H54 (cell line): ENCODE data around the gene FBXO44.

Experiments
- DNase-seq: peaks from one replicate; pipeline ENCODE4 v3.0.0; 2011; ENCODE audit warnings: low spot score, mixed read lengths; ENCODE audit not compliant: insufficient read length
- FAIRE-seq: peaks from 3 replicates; lab custom pipeline; 2011; peaks lifted over from hg19 to GRCh38; lab: Jason Lieb, UNC
- POLR2A ChIP-seq: IDR thresholded peaks from 2 replicates; pipeline ENCODE4 v1.6.1; 2011; ENCODE audit warnings: low read depth, mild to moderate bottlenecking, low read length

FBXO44 gene

GRCh38 chr1:11623702-11624101 is 31.0 kb upstream of the FBXO44 start:
- DNase-seq (no peak), FAIRE-seq (no peak)
- TF ChIP-seq POLR2A = no peak

GRCh38 chr1:11626551-11626950 is 28.1 kb upstream of the FBXO44 start:
- DNase-seq (no peak), FAIRE-seq (no peak)
- TF ChIP-seq POLR2A = no peak

- TF ChIP-seq POLR2A = no peak
- DNase-seq = no peak
- FAIRE-seq = no peak
Measured at GRCh38 chr1:11628767-11629166, 25.9 kb upstream of the FBXO44 start.

DNA sequence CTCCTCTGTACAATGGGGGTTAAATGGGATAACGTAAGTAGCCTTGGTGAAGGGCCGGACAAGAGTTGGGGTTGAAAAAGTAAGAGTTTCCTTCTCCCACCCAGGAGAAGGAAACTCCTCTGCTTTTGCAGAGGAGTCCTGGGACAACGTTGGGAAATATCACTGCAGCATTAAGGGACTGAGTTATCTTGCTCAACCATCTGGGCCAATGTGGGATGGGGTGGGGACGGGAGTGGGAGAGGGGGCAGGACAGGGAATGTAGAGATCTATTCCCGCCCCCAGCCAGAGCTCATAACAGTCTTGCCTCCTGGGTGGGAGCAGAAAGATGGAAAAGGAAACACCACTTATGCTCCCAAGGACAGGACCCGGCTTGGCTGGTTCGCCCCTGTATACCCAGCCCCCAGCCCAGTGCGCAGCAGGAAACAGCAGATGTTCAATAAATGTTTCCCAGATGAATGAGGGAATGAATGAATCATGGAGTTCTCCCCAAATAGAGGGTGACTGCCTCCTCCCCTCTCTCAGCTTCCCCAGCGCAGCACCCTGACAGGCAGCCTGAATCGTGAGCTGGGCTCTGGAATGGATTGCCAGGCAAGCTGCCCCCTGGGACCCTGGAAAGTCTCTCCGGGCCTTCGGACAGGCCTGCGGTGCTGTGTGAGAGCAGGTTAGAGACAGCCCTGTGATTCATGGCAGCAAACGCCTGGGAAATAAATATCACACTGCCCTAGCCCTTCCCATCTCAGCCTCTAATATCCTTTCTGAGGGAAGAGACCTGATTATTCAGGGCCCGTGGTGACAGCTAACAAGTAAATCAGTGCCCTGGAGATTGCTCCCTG is 25.3 kb upstream of the FBXO44 start:
- DNase-seq = no peak
- no peak for TF ChIP-seq POLR2A
- FAIRE-seq = no peak

- no peak for TF ChIP-seq POLR2A
- no peak for DNase-seq
- no peak for FAIRE-seq
Measured at GRCh38 chr1:11634365-11635192, 20.1 kb upstream of the FBXO44 start.

DNA sequence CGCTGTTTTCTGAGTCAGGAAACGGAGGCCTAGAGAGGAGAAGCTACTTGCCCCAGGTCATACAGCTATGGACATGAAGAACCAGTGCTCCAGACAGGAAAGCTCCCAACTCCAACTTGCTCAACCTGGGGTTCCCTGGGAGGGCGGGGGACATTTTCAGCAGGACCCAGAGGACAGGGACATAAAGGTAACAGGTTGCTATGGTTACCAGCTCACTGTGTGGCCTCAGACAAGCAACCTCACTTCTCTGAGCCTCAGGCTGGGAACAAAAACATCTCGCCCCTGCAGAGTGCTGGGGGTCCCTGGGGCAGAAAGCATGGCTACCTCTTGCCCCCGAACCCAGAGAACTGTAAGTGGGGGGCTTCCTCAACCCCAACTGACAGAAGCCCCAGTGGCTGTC is 16.6 kb upstream of the FBXO44 start:
- FAIRE-seq (no peak), DNase-seq (no peak)
- TF ChIP-seq POLR2A = no peak

DNA sequence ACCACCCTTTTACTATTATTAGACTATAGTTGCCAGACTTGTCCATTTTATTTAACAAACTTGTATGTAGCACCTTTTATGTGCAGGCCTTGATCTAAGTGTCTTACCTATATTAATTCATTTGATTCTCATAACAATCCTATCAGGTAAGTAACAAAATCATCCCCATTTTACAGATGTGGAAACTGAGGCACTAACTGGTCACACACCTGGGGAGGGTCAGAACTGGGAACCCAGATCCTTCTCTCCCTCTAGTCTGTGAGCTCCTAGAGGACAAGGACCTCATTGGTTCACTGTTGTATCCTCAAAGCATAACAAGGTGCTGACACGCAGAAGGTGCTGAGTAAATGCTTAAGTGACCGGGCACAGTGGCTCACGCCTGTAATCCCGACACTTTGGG is 15.3 kb upstream of the FBXO44 start:
- TF ChIP-seq POLR2A = no peak
- FAIRE-seq (no peak), DNase-seq (no peak)

GRCh38 chr1:11640101-11640500 is 14.6 kb upstream of the FBXO44 start:
- no peak for TF ChIP-seq POLR2A
- FAIRE-seq (no peak), DNase-seq (no peak)

DNA sequence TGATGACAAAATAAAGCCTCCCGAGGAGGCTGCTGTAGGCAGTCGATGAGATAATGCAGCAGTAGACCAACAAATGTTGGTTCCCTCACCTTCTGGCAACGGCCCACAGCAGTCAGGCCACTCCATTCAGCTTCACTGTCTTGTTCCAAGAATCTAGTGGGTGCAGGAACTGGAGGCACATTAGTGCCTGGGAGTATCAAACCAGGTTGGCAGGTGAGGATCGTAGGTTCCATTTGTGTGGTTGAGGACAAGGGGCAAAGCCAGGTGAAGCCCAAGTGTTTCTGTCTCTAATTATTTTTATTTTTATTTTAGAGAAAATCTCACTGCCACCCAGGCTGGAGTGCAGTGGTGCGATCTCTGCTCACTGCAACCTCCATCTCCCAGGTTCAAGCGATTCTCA is 13.7 kb upstream of the FBXO44 start:
- DNase-seq (no peak), FAIRE-seq (no peak)
- TF ChIP-seq POLR2A = no peak

DNA sequence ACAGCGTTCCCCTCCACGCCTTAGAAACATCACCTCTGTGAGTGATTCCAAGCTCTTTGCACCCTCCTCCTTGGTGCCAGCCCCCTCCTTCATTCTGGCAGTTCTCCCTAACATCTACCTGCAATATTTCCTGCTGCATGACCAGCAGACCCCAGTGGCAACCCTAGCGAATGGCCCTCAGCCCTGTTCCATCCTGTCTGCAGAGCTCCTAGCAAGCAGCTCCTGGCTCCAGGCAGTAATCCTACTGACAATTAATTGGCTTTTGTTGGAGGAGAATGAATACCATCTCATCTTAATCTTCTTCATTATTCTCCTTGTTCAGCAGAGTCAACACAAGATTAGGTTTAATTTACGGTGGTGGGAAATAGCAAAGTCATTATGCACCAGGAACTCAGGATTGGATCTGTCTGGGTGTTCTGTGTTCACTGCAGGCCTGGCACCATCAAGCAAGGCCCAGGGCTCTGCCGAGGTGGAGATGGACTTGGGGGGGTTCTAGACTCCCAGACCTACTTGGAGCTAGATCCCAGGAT is 12.8 kb upstream of the FBXO44 start:
- no peak for FAIRE-seq
- TF ChIP-seq POLR2A = no peak
- no peak for DNase-seq

- DNase-seq (peak; percentile 66), FAIRE-seq (peak; percentile 84)
Measured at GRCh38 chr1:11642418-11643017, 12.2 kb upstream of the FBXO44 start.

DNA sequence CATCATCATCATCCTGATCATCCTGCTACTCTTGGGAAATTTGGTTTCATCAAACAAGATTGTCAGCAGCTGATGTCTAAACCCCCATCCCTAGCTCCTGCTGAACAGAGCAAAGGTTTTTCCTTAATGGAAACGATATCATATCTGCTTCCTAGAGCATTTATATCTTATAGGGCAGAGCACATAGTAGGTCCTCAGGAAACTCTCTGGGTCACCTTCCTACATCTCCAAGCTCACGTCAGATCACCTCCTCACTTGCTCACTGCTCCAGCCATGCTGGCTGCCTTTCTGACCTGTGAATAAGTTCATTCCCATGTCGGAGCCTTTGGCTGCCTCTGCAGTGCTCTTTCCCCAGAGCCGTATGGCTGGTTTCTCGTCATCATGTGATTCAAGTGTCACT is 10.9 kb upstream of the FBXO44 start:
- no peak for TF ChIP-seq POLR2A
- FAIRE-seq (no peak), DNase-seq (no peak)

GRCh38 chr1:11645270-11645669 is 9.4 kb upstream of the FBXO44 start:
- FAIRE-seq = no peak
- TF ChIP-seq POLR2A = no peak
- no peak for DNase-seq
